GM21717 (cell line): ENCODE results near the gene DMRT3.
"Not testable (repeated sequence)": the region's sequence is repeated elsewhere in the genome, so short reads cannot be mapped to it uniquely, and the experiment has no call there.

Experiments used
- ATAC-seq: cut with Tn5 transposase; IDR thresholded peaks from one replicate; pipeline ENCODE4 v1.9.1; 2021; ENCODE audit warnings: mild to moderate bottlenecking, moderate library complexity; ENCODE audit not compliant: unreplicated experiment

DMRT3 gene

GRCh38 chr9:998299-999110 lies 22.1 kb downstream of the DMRT3 start:
- not testable (repeated sequence) for ATAC-seq

GRCh38 chr9:1001838-1002237 lies 25.4 kb downstream of the DMRT3 start:
- no peak for ATAC-seq

- ATAC-seq, result no peak
These were observed 26.2 kb downstream of the DMRT3 start for GRCh38 chr9:1002678-1003077.

GRCh38 chr9:1005043-1005667 lies 28.7 kb downstream of the DMRT3 start:
- no peak for ATAC-seq

- ATAC-seq, result no peak
These were observed 30.9 kb downstream of the DMRT3 start for GRCh38 chr9:1007312-1007711.

- ATAC-seq, result no peak
These were observed 31.8 kb downstream of the DMRT3 start for GRCh38 chr9:1008216-1008615.

GRCh38 chr9:1009101-1009707 lies 32.7 kb downstream of the DMRT3 start:
- ATAC-seq, result peak; percentile 98

GRCh38 chr9:1013021-1013420 lies 36.6 kb downstream of the DMRT3 start:
- ATAC-seq, result no peak

- no peak for ATAC-seq
These were observed 37.8 kb downstream of the DMRT3 start for GRCh38 chr9:1014225-1014624.

GRCh38 chr9:1014640-1015039 lies 38.2 kb downstream of the DMRT3 start:
- ATAC-seq, result no peak

- ATAC-seq, result no peak
These were observed 41.7 kb downstream of the DMRT3 start for GRCh38 chr9:1018121-1018520.

GRCh38 chr9:1024112-1024511 lies 47.7 kb downstream of the DMRT3 start:
- ATAC-seq, result no peak

GRCh38 chr9:1025131-1025530 lies 48.7 kb downstream of the DMRT3 start:
- ATAC-seq, result no peak

GRCh38 chr9:1026219-1026618 lies 49.8 kb downstream of the DMRT3 start:
- no peak for ATAC-seq

GRCh38 chr9:1028501-1029190 lies 52.2 kb downstream of the DMRT3 start:
- ATAC-seq, result no peak

- ATAC-seq, result no peak
These were observed 55.6 kb downstream of the DMRT3 start for GRCh38 chr9:1031951-1032601.

GRCh38 chr9:1034271-1034670 lies 57.8 kb downstream of the DMRT3 start:
- no peak for ATAC-seq

- ATAC-seq, result no peak
These were observed 63.1 kb downstream of the DMRT3 start for GRCh38 chr9:1039589-1039988.
